HCT116 (cell line): ENCODE data around the gene SPSB3. TPM values are rescaled to one million over a fixed set of nuclear protein-coding genes. Genes with fewer than 3 reads are reported as not detected.

Experiments used
- ATAC-seq: fragments of 200-7000 bp; cut with Tn5 transposase; 2 replicates; pipeline ENCODE4 v1.9.1; 2020; ENCODE audit warnings: mild to moderate bottlenecking, moderate library complexity
- BruUV-seq: library from RNA; stranded (reverse); fragments of 400-500 nt; replicated peaks from 2 replicates; lab custom pipeline; 2021; lab: Mats Ljungman, UMichigan
- CTCF ChIA-PET: fragments of 300-600 bp; sonication (Branson Sonifier 250); formaldehyde crosslinking; loops from one replicate; lab custom pipeline; 2021; ENCODE audit warnings: antibody characterized with exemption; lab: Charles Lee
- POLR2A ChIA-PET: fragments of 300-600, 350-600 bp; sonication (Branson Sonifier 250); formaldehyde crosslinking; loops from one replicate; lab custom pipeline; 2021; ENCODE audit warnings: antibody characterized with exemption; lab: Charles Lee
- RAD21 ChIA-PET, 2 experiments: fragments of 300-600 bp; sonication (Branson Sonifier 250); formaldehyde crosslinking; loops; one replicate each; lab custom pipeline; 2023; ENCODE audit warnings: low total read pairs in 2 of 2; ENCODE audit not compliant: uncharacterized antibody in 2 of 2, unreplicated experiment in 2 of 2, low non-redundant PET in 1 of 2; lab: Charles Lee
- DNase-seq: peaks from one replicate; pipeline ENCODE4 v3.0.0-alpha.2; 2010; ENCODE audit warnings: low read depth, low spot score
- H2AFZ ChIP-seq: fragments of 200-600 bp; shearing (Covaris generic), sonication (generic); 2 replicates; pipeline ENCODE4 v1.6.1; 2017; ENCODE audit warnings: low read depth, mixed run types, mixed read lengths, antibody characterized with exemption, low read length; ENCODE audit not compliant: poor library complexity, severe bottlenecking
- H3K27ac ChIP-seq: 2 replicates; pipeline ENCODE4 v1.5.1; 2012; ENCODE audit warnings: low read depth, low read length
- H3K27me3 ChIP-seq: fragments of 200-600 bp; sonication (generic); 2 replicates; pipeline ENCODE4 v1.6.1; 2016; ENCODE audit warnings: mixed run types, low read length, mixed read lengths; ENCODE audit not compliant: insufficient read depth
- H3K36me3 ChIP-seq, 2 experiments: fragments of 200-500 bp in 1 of 2; fragments of 200-600 bp in 1 of 2; sonication (Bioruptor generic) in 1 of 2; sonication (generic) in 1 of 2; 2 replicates each; pipeline versions ENCODE4 v1.5.1 to v1.6.1; 2014 to 2016; ENCODE audit warnings: low read length in 2 of 2, inconsistent platforms in 1 of 2, mixed read lengths in 1 of 2, mixed run types in 1 of 2; ENCODE audit not compliant: insufficient read depth in 2 of 2, control insufficient read depth in 1 of 2
- H3K4me1 ChIP-seq, 2 experiments: fragments of 200-600 bp in 1 of 2; sonication (generic) in 1 of 2; 2 replicates each; pipeline versions ENCODE4 v1.5.1 to v1.6.1; 2012 to 2017; ENCODE audit warnings: low read length in 2 of 2, inconsistent platforms in 1 of 2, mild to moderate bottlenecking in 1 of 2, mixed read lengths in 1 of 2, mixed run types in 1 of 2, moderate library complexity in 1 of 2; ENCODE audit not compliant: insufficient read depth in 2 of 2, control insufficient read depth in 1 of 2
- H3K4me2 ChIP-seq: fragments of 200-600 bp; sonication (generic); 2 replicates; pipeline ENCODE4 v1.6.1; 2017; ENCODE audit warnings: mixed run types, low read length, mixed read lengths
- H3K4me3 ChIP-seq, 2 experiments: fragments of 200-600 bp in 1 of 2; sonication (generic) in 1 of 2; replicated peaks in 1 of 2; 2 replicates each; pipeline ENCODE4 v1.5.1; 2011 to 2016; ENCODE audit warnings: low read length in 2 of 2, control low read depth in 1 of 2, low read depth in 1 of 2, mild to moderate bottlenecking in 1 of 2, mixed read lengths in 1 of 2, mixed run types in 1 of 2
- H3K79me2 ChIP-seq: fragments of 200-600 bp; sonication (generic); 2 replicates; pipeline ENCODE4 v1.6.1; 2017; ENCODE audit warnings: mild to moderate bottlenecking, mixed run types, low read length, moderate library complexity, mixed read lengths; ENCODE audit not compliant: insufficient read depth
- H3K9ac ChIP-seq: fragments of 200-600 bp; sonication (generic); 2 replicates; pipeline ENCODE4 v1.6.1; 2016; ENCODE audit warnings: low read length, mixed read lengths
- H3K9me2 ChIP-seq: fragments of 200-600 bp; sonication (generic), shearing (Covaris generic); 2 replicates; pipeline ENCODE4 v1.6.1; 2017; ENCODE audit warnings: mixed run types, mild to moderate bottlenecking, moderate library complexity; ENCODE audit not compliant: insufficient read depth
- H3K9me3 ChIP-seq, 2 experiments: fragments of 200-500 bp in 1 of 2; fragments of 200-600 bp in 1 of 2; sonication (Bioruptor generic) in 1 of 2; sonication (generic) in 1 of 2; 2 replicates each; pipeline ENCODE4 v1.6.1; 2014 to 2017; ENCODE audit warnings: low read length in 2 of 2, mixed read lengths in 2 of 2, inconsistent platforms in 1 of 2, low read depth in 1 of 2, mild to moderate bottlenecking in 1 of 2, mixed run types in 1 of 2, moderate library complexity in 1 of 2; ENCODE audit not compliant: control insufficient read depth in 1 of 2, insufficient read depth in 1 of 2
- H4K20me1 ChIP-seq: fragments of 200-600 bp; sonication (generic), shearing (Covaris generic); 2 replicates; pipeline ENCODE4 v1.6.1; 2017; ENCODE audit warnings: mixed run types, mild to moderate bottlenecking, moderate library complexity; ENCODE audit not compliant: insufficient read depth
- CBX3 ChIP-seq: IDR thresholded peaks from 2 replicates; pipeline ENCODE4 v1.6.1; 2012; ENCODE audit warnings: low read depth
- CEBPB ChIP-seq: IDR thresholded peaks from 2 replicates; pipeline ENCODE4 v1.6.1; 2012; ENCODE audit warnings: low read depth
- EZH2 ChIP-seq: fragments of 200-600 bp; sonication (generic); IDR thresholded peaks from 2 replicates; pipeline ENCODE4 v1.6.1; 2017; ENCODE audit warnings: antibody characterized with exemption, mixed run types
- EZH2phosphoT487 ChIP-seq: fragments of 200-600 bp; IDR thresholded peaks from 2 replicates; pipeline ENCODE4 v1.6.1; 2018; ENCODE audit warnings: antibody characterized with exemption, borderline replicate concordance
- FOSL1 ChIP-seq: IDR thresholded peaks from 2 replicates; pipeline ENCODE4 v1.6.1; 2012; ENCODE audit warnings: low read depth
- POLR2AphosphoS5 ChIP-seq: IDR thresholded peaks from 2 replicates; pipeline ENCODE4 v1.6.1; 2011; ENCODE audit warnings: mild to moderate bottlenecking, low read depth, low read length, moderate library complexity
- RAD21 ChIP-seq: IDR thresholded peaks from 2 replicates; pipeline ENCODE4 v1.6.1; 2012; ENCODE audit warnings: low read depth, mild to moderate bottlenecking
- REST ChIP-seq: IDR thresholded peaks from 2 replicates; pipeline ENCODE4 v1.6.1; 2012; ENCODE audit warnings: low read depth
- SRF ChIP-seq: IDR thresholded peaks from 2 replicates; pipeline ENCODE4 v1.6.1; 2012; ENCODE audit warnings: low read depth
- YY1 ChIP-seq: IDR thresholded peaks from 2 replicates; pipeline ENCODE4 v1.6.1; 2011; ENCODE audit warnings: low read length, low read depth, moderate library complexity, mild to moderate bottlenecking; ENCODE audit not compliant: insufficient replicate concordance; ENCODE audit errors: extremely low read depth
- ZFX ChIP-seq: fragments of 450-650 bp; IDR thresholded peaks from 2 replicates; pipeline ENCODE4 v1.6.1; 2017
- ZNF274 ChIP-seq: fragments of 200-500 bp; sonication (Bioruptor generic); IDR thresholded peaks from 2 replicates; pipeline ENCODE4 v1.6.1; 2014; ENCODE audit warnings: mild to moderate bottlenecking, low read depth, low read length, inconsistent platforms
- intact Hi-C: fragments of 100-400 bp; cut with micrococcal nuclease; formaldehyde crosslinking; loops from 2 replicates; pipeline ENCODE4 v1.10.0; 2022
- total RNA-seq: library from RNA; stranded (reverse); gene quantifications from one replicate; pipeline ENCODE4 v1.2.1, GENCODE V29; 2021; ENCODE audit not compliant: unreplicated experiment

Gene SPSB3
- total RNA-seq, 1 experiment from 2014 or later = 31.6 TPM

- H3K9ac ChIP-seq = no peak overlapping the region
- peaks cover 5 to 13% of the 10 kb centered on the region in 2 experiments; a peak in 2 of 4 replicates for H3K36me3 ChIP-seq
- no peak overlapping the region for H3K4me3 ChIP-seq
- H3K27ac ChIP-seq = no peak overlapping the region
- H3K27me3 ChIP-seq = no peaks in the 10 kb centered on the region
- intact Hi-C loops = no loop called here
- TF ChIP-seq YY1 (no peak), ZNF274 (no peak), EZH2 (no peak), FOSL1 (no peak), SRF (no peak), POLR2AphosphoS5 (no peak), CEBPB (no peak), REST (no peak), RAD21 (no peak), ZFX (no peak), EZH2phosphoT487 (no peak), CBX3 (no peak)
- TF ChIP-seq, all 23 proteins: peak for 0
- H3K9me3 ChIP-seq = no peaks in the 10 kb centered on the region
- ATAC-seq (no peak), DNase-seq (no peak)
- ChIA-PET POLR2A (no interaction called here), RAD21 (no interaction called here), CTCF (no interaction called here)
- no TSS peak for BruUV-seq
- H3K79me2 ChIP-seq = peaks cover 14% of the 10 kb centered on the region; the same call in 1 of the 2 replicates
- no peak overlapping the region for H3K4me2 ChIP-seq
- peaks cover 16 to 31% of the 10 kb centered on the region in 2 experiments for H3K4me1 ChIP-seq
- no peaks in the 10 kb centered on the region for H3K9me2 ChIP-seq
- no peak overlapping the region for H2AFZ ChIP-seq
- H4K20me1 ChIP-seq = peaks cover 5% of the 10 kb centered on the region; the same call in 1 of the 2 replicates
Measured at GRCh38 chr16:1766231-1766630, 16.1 kb downstream of the SPSB3 start.
